Measurements from ENCODE around the gene CDC37. TPM values are rescaled to one million over a fixed set of nuclear protein-coding genes. Genes with fewer than 3 reads are reported as not detected.
"Not testable (repeated sequence)": the region's sequence is repeated elsewhere in the genome, so short reads cannot be mapped to it uniquely, and the experiment has no call there.

CDC37 gene
- total RNA-seq, 1 donor from 2014 or later, result 154 TPM

- H3K4me3 ChIP-seq, result no peak overlapping the region
- ATAC-seq (peak in 1 of 2 donors; percentile 40), DNase-seq (no peak)
- H3K27ac ChIP-seq, result no peak overlapping the region
- no peaks in the 10 kb centered on the region for H3K27me3 ChIP-seq (ENCODE audit: low read depth)
- TF ChIP-seq CTCF (IDR thresholded peaks at IDR 0.05), result peak; percentile 11
- H3K36me3 ChIP-seq, result peaks cover 42% of the 10 kb centered on the region
- no peaks in the 10 kb centered on the region for H3K9me3 ChIP-seq
- intact Hi-C loops (cut with DNase I), result loop anchor here (5.0 kb wide), 1 partner anchor 118 kb away; the partner anchor contains the start of gene ICAM1
- H3K4me1 ChIP-seq, result peaks cover 9% of the 10 kb centered on the region
These were observed 13.5 kb downstream of the CDC37 start for GRCh38 chr19:10389863-10390262.

- Histone ChIP-seq H3K4me3 (no peak overlapping the region), H3K27me3 (ENCODE audit: low read depth) (no peaks in the 10 kb centered on the region), H3K4me1 (peaks cover 9% of the 10 kb centered on the region), H3K9me3 (no peaks in the 10 kb centered on the region), H3K36me3 (peaks cover 33% of the 10 kb centered on the region), H3K27ac (no peak overlapping the region)
- TF ChIP-seq CTCF (IDR thresholded peaks at IDR 0.05), result peak; percentile 94
- intact Hi-C loops (cut with DNase I), result loop anchor here (5.0 kb wide), 1 partner anchor 117 kb away; the partner anchor contains the start of gene ICAM1
- DNase-seq, result peak; percentile 87
- peak; percentile 77 to 79 for ATAC-seq
These were observed 14.4 kb downstream of the CDC37 start for GRCh38 chr19:10388957-10389356.

- Histone ChIP-seq H3K27me3 (ENCODE audit: low read depth) (no peaks in the 10 kb centered on the region), H3K4me3 (no peak overlapping the region), H3K27ac (no peak overlapping the region), H3K9me3 (no peaks in the 10 kb centered on the region), H3K4me1 (peaks cover 17% of the 10 kb centered on the region), H3K36me3 (no peaks in the 10 kb centered on the region)
- ATAC-seq, result no peak
- intact Hi-C loops (cut with DNase I), result no loop called here
- no peak for DNase-seq
- TF ChIP-seq CTCF (IDR thresholded peaks at IDR 0.05), result no peak
These were observed 18.8 kb downstream of the CDC37 start for GRCh38 chr19:10384580-10384979.

- H3K36me3 ChIP-seq; intact Hi-C loops (cut with DNase I); H3K4me3 ChIP-seq; H3K27ac ChIP-seq; H3K27me3 ChIP-seq (ENCODE audit: low read depth); H3K9me3 ChIP-seq; DNase-seq; ATAC-seq: not testable (repeated sequence)
- H3K4me1 ChIP-seq, result peaks cover 18% of the 10 kb centered on the region
These were observed 20.2 kb downstream of the CDC37 start for GRCh38 chr19:10383223-10383499.

- peaks cover 18% of the 10 kb centered on the region for H3K4me1 ChIP-seq
- H3K27me3 ChIP-seq (ENCODE audit: low read depth), result no peaks in the 10 kb centered on the region
- H3K36me3 ChIP-seq, result peaks cover 19% of the 10 kb centered on the region
- intact Hi-C loops (cut with DNase I), result no loop called here
- peak within 1 kb of the TSS; percentile 87 for H3K27ac ChIP-seq
- H3K4me3 ChIP-seq, result peak within 1 kb of the TSS; percentile 87
- no peak for TF ChIP-seq CTCF (IDR thresholded peaks at IDR 0.05)
- H3K9me3 ChIP-seq, result no peaks in the 10 kb centered on the region
- DNase-seq (peak; percentile 96), ATAC-seq (peak; percentile 97 to 98)
These were observed 22.8 kb downstream of the CDC37 start, which contains the start of gene TYK2 for GRCh38 chr19:10380313-10381102. TYK2 (minus strand) TSS chr19:10380572; CDS start chr19:10378406, 2,166 bp downstream.

GRCh38 chr19:10379880-10380312, 23.4 kb downstream of the CDC37 start:
- DNase-seq (no peak), ATAC-seq (peak in 1 of 2 donors; percentile 0)
- no peak for TF ChIP-seq CTCF (IDR thresholded peaks at IDR 0.05)
- intact Hi-C loops (cut with DNase I), result no loop called here
- H3K4me3 ChIP-seq, result peak overlapping the region; percentile 87
- H3K9me3 ChIP-seq, result no peaks in the 10 kb centered on the region
- peaks cover 25% of the 10 kb centered on the region for H3K36me3 ChIP-seq
- H3K27me3 ChIP-seq (ENCODE audit: low read depth), result no peaks in the 10 kb centered on the region
- peaks cover 18% of the 10 kb centered on the region for H3K4me1 ChIP-seq
- H3K27ac ChIP-seq, result peak overlapping the region; percentile 87

Data from lower lobe of right lung (tissue), 2 donors.